NCI-H1092 (cell line): ENCODE data around the gene TMEM255B.

Experiments
- DNase-seq: peaks from one replicate; lab custom pipeline; 2025; lab: John Stamatoyannopoulos, UW

Gene TMEM255B

DNA sequence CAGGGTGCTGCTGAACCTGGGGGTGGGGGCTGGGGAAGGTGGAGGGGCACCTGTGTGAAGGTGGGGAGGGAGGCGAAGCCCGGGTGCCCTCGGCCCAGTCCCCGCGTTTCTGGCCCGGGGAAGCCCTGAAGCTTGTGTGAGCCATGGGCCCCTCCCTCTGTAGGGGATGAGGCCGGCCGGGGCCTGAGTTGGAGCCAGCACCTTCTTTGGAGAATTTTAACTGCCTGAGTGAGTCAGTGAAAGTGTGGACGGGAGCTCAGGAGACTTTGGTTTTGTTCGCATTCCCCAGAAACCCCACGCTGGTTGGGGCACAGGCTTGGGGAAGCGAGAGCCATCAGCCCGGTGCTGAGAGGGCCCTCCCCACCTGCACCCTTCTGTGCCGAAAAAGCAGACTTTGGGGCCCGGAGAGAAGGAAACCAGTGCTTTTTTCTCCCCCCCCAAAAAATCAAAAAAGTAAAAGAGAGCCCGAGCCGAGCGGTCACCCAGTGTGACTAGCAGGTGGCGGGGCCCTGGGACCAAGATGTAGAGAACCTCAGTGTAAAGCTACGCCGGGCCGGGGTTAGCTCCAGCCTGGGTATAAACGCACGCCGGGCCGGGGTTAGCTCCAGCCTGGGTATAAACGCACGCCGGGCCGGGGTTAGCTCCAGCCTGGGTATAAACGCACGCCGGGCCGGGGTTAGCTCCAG is 45.1 kb downstream of the TMEM255B start:
- no peak for DNase-seq

DNA sequence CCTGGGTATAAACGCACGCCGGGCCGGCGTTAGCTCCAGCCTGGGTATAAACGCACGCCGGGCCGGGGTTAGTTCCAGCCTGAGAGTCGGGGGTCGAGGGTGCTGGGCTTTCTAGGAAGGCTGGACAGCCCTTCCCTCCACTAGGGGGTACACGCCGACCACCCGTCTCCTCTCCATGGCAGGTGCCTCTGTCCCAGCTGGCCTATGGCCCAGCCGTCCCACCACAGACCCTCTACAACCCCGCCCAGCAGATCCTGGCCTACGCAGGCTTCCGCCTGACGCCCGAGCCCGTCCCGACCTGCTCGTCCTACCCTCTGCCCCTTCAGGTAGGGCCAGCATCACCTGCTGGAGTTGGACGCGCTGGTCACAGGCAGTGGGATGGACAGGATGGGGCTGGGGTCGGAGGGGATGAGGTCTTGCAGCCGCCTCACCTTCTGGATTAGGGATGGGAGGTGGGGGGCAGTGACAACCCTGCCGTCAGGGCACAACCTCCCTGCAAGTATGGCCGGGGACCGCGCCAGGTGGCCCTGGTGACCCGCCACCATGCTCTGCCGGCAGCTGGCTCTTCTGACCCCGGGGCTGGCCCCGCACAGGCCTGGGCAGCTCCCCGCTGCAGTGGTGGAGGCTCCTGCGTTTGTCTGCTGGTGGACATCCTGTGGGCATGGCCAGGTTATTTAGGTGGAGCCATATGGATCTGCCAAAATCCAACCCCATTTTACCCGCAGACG is 45.8 kb downstream of the TMEM255B start:
- no peak for DNase-seq

DNA sequence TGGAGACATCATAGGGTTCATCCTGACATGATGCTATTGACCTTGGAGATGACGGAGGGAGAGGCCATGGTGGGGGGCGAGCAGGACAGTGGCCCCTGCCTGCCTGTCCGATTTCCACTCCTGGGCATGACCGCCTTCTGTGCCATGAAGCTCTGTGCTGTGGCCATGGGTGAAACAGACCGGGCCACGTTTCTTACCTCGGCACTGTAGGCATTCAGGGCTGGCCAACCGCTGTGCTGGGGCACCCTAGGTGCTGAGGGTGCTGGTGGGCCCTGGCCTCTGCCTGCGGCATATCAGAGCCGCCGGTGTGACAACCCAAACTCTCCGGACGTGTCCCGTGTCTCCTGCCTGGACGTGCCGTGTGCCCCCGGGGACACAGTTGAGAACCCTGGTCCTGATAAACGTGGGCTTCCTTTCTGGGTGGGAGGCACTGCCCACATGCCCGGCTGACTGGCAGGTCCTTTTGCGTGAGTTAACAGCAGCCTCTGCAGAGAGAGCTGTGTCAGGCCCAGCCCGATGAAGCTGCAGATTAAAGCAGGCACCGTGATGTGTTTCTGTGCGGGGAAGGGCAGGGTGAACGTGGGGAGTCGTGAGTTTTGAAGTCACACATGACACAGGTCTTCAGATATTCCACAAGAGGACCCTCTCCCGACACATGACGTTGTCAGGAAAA is 46.5 kb downstream of the TMEM255B start:
- no peak for DNase-seq

DNA sequence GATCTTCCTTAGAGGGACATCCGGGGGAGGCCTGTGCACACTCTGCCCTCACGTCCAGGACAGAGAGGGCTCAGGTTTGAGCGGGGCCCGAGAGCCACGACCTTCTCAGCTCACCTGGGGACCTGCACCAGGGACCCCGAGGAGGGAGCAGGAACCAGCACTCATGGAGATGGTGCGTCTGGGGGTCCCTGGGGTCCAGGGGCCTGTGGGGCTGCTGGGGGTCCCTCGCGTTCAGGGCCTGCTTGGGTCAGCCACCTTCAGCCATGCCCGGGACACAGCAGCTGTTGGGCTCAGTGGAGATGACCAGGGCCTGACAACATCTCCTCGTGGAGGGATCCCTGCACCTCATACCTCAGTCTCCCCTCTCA is 47.1 kb downstream of the TMEM255B start:
- no peak for DNase-seq

DNA sequence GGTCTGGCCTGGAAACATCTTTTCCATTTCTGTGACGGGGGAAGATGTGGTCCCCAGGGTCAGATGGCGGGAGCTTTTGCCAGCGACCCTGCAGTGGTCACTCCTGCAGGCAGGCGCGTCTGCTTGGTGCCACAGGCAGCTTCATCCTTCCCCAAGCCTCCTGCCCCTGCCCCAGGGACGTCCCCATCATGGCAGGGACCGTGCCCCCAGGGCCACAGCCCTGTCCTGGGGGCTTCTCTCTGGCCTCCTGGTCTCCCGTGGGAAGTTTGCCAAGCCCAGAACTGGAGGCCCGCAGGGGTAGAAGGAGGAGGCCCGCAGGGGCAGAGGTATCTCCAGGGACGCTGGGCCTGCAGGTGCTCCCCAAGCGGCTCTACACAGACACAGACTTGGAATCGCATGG is 47.5 kb downstream of the TMEM255B start:
- DNase-seq, result no peak

DNA sequence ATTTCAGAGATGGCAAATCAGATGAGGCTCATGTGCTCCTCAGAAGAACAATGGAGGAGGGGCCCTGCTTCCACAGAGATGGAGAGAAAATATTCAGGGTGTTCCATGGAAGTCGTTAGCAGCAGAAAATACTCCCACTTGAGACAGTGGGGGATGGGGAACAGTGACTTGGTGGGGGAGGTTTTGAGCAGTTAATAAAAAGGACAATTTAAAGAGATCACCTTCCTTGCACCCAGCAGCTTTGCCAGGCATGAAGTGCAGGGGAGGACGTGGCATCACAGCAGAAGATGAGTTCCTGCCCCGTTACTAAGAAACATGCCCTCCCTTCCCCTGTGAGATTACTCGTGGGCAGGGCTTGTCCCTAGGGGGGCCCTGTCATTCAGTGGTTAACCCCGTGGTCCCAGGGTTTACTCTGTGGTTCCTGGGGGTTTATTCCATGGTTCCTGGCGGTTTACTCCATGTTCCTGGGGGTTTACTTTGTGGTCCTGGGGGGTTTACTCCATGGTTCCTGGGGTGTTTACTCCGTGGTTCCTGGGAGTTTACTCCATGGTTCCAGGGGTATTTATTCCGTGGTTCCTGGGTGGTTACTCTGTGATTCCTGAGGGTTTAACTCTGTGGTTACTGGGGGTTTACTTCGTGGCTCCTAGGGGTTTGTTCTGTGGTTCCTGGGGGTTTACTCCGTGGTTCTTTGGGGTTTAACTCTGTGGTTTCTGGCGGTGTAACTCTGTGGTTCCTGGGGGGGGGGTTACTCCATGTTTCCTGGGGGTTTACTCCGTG is 49.2 kb downstream of the TMEM255B start:
- DNase-seq, result no peak

DNA sequence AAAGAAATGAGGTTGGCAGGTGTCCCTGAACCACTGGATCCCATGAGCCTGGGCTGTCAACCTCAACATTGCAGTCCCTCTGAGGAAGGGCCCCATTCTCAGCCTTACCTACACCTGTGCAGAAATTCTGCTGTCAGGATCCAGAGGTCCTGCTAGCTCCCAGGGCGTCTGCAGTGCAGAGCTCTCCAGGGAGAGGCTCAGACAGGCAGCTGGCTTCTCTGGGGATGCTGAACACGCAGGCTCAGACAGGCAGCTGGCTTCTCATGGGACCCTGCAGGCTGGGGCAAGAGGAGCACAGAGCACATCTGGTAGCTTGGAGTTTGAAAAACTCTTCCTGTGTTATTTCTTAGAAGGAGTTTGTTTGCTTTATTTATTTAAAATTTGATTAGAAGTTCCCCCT is 50.9 kb downstream of the TMEM255B start:
- DNase-seq, result no peak

DNA sequence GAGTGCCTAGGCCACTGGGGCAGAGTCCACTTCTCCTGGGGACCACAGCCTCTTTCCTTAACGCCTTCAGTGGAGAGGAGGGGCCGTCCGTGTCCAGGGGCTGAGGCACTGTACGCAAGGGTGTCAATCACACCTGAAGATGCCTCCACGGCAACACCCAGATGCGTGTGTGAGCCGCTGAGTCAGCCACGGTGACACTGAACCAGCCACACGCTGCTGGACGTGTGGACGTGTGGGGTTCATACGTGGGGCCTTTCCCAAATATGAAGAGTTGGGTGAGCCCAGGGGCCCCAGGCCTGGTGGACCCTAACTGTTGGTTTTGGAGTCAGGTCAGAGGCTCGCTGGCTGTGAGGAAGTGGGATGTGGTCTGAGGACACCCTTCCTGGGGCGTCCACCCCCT is 51.6 kb downstream of the TMEM255B start:
- no peak for DNase-seq

DNA sequence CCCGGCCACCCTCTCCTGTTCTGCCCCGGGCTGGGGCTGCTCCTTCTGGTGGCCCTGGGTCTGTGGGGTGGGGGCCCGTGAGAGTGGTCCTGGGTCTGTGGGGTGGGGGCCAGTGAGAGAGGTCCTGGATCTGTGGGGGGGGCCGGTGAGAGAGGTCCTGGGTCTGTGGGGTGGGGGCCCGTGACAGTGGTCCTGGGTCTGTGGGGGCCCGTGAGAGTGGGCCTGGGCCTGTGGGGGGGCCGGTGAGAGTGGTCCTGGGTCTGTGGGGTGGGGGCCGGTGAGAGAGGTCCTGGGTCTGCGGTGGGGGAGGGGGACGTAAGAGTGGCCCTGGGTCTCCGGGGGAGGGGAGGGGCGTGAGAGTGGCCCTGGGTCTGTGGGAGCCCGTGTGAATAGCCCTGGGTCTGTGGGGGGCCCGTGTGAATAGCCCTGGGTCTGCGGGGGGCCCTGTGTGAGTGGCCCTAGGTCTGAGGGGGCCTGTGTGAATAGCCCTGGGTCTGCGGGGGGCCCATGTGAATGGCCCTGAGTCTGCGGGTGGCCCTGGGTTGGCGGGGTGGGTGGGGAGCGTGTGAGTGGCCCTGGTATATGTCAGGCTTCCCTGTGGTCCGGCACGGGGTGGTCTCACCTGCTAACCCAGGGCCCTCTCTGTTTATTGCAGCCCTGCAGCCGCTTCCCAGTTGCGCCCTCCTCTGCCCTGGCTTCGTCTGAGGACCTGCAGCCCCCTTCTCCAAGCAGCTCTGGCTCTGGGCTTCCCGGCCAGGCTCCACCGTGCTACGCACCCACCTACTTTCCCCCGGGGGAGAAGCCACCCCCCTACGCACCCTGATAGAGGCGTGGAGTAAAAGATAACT is 52.3 kb downstream of the TMEM255B start:
- DNase-seq, result no peak

DNA sequence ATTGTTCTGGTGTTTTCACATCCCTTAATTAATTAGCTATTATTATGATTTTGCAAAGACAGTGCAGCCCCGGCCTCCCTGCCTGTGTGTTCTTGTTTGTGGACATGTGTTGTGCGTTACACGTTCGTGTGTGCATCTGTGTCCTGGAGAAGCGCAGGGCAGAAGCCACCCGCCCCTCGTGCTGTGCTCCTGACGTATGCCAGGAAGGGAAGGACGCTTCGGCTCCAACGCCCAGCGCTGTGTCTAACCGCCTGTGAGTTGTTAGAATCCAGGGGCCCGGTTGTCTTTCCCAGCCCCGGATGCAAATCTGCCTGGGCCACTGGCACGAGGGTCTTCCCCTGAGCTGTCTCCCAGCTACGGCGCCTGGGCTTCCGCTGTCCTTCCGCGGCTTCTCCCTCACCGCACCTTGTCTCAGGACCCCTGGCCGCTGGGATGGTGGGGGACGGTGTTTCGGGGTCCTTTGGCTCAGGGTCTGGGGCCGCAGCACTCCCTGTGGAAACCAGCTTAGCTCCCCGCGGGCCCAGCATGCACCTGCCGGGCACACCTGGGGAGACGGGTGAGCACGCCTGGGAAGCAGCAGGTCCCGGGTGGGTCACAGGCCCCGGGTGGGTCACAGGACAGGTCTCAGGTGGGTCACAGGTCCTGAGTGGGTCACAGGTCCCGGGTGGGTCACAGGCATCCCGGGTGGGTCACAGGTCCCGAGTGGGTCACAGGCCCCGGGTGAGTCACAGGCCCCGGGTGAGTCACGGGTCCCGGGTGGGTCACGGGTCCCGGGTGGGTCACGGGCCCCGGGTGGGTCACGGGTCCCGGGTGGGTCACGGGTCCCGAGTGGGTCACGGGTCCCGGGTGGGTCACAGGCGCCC is 53.4 kb downstream of the TMEM255B start:
- no peak for DNase-seq

DNA sequence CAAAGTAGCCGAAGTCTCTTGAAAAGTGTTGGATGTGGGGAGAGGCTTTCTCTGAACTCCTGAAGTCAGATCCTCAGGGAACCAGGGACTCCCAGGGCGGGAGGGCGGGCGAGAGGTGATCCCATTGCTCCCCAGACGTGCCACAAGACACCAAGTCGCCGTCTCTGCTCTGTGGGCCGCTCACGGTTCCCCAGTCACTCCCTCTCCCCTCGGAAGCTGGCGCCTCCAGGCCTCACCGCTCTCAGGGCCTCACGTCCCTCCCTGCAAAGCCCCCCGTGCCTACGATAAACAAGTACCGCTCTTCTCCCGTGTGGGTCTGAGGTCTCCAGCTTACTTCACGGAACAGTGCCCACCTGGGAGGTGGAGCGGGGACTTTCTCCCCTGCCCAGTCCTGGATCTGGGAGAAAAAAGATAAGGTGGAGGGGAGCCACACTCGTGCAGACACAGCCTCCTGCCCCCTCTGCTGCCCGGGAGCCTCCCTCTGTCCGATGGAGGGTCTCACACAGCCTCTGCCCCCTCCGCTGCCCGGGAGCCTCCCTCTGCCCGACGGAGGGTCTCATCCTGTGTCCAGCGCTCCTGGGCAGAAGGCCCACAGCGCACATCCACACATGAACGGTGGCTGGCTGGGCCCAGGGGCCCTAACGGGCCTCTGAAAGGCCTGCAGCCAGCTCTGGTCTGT is 54.2 kb downstream of the TMEM255B start:
- no peak for DNase-seq

DNA sequence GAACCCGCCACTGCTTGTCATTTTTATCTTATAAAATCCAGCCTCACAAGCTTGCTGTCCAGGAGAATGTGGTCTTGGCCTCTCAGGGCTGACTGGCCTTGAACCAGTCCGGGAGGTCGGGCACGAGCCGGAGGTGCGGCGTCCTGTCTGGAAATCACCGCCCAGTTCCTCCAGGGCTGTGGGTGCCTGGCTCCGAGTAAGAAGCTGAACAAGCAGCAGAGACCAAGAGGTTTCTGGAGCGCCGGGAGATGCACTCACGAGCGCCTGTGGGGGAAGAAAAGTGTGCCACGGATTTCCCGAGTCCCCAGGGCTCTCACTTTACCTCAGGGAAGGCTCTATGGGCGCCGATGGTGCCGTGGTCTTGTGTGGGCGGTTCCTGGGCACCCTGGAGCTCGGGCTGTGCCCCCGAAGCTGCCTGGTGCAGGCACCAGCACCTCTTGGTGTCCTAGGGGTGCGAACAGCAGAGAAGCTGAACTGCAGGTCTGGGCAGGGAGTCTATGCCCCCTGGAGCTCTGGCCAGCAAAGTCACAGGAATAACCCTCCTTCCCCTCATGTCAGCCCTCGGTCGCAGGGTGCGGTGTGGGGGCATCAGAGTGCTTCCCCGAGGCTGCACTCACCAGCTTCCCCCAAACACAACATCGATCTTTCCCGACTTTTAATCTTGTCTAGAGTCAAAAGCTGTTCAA is 54.9 kb downstream of the TMEM255B start:
- no peak for DNase-seq

DNA sequence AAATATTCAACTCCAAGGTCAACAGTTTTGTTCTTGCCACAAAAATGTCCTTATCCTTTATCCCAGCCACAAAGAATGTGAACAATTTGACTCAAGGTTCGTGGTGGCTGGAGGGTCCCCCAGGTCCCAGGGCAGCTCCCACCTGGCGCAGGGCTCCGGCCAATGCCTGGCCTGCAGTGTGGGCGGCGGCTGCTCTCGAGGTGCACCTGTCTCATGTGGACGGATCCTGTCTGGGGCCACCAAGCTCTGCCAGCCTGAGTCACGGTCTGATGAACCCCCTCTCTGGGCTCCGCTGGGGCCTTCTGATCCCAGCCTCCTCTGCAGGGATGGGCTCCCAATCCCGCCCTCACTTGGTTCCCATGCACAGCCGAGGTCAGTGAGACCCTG is 55.4 kb downstream of the TMEM255B start:
- no peak for DNase-seq

DNA sequence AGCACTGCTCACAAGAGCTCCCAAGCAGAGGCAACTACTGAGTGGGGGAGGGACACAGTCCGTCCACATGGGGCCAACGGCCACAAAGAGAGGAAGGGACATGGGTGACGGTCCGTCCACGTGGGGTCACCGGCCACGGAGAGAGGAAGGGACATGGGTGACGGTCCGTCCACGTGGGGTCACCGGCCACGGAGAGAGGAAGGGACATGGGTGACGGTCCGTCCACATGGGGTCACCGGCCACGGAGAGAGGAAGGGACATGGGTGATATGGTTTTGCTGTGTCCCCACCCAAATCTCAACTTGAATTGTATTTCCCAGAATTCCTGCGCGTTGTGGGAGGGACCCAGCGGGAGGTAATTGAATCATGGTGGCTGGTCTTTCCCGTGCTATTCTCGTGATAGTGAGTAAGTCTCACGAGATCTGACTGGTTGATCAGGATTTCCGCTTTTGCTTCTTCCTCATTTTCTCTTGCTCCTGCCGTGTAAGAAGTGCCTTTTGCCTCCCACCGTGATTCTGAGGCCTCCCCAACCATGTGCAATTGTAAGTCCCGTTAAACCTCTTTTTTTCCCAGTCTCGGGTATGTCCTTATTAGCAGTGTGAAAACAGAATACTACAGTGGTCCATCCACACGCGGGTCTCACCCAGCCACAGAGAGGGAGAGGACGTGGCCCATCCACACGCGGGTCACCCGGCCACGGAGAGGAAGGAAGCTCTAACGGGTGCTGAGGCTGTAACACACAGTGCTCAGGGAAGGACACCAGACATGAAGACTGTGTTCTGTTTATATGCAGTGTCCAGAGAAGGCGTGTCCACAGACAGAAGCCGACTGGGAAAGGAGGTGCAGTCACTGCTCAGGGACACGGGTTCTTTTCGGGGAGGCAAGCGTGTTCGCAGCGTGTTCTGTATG is 56.4 kb downstream of the TMEM255B start:
- no peak for DNase-seq

DNA sequence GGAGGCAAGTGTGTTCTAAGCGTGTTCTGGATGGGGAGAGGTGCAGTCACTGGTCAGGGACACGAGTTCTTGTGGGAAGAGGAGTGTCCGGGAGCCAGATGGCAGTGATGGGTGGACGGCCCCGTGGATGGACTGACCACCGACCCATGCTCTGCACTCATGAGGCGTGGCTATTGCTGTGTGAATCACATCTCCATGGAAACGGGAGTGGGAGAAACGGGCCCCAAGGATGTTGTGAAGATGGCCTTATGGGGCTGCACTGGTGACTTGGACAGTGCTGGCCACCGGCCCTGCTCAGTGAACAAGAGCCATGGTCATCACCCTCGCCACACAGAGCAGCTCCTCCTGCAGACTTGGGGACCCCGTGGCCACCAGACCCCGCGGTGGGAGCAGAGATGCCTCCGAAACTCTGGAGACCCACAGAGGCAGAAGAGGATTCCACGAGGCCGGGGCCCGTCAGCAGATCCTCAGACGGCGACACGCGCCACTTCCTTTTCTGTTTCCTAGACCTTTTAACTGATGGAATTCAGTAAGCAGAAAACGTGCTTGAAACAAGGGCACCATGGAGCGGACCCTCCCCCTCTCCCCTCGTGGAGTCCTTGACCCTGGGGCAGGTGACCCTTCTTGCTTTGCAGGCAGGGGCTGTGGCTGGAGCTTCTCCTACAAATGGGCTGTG is 57.4 kb downstream of the TMEM255B start:
- DNase-seq, result no peak

DNA sequence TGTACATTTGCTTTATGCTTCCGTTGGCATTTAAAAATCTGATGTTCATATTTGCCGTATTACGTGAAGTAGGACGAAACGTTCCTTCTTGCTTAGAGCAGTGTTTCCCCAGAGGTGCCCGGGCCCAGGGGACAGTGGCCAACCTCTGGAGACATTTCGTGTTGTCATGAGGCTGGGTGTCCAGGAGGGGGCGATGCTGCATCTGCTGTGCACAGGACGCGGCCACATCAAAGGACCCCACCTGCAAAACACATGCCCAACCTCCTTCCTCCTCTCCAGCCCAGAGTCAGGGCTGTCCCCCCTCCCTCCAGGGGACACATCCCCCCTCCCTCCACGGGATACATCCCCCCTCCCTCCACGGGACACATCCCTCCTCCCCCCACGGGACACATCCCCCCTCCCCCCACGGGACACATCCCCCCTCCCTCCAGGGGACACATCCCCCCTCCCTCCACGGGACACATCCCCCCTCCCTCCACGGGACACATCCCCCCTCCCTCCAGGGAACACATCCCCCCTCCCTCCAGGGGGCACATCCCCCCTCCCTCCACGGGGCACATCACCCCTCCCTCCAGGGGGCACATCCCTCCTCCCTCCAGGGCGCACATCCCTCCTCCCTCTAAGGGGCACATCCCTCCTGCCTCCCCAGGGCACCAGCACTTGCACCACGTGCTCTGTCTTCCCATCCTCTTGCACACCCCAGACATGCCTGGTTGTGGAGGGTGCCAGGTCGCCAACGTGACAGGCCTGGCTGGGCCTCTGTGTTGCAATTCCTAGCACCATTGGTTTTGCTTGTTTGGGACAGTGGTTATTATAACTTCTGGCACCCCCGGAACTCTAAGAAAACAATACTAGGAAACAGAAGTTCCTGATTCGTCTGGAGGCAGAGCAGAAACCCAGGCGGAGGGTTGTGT is 58.2 kb downstream of the TMEM255B start:
- DNase-seq, result peak; percentile 84
